Liver (tissue), 9 donors: ENCODE measurements around the gene PROCA1. TPM values are rescaled to one million over a fixed set of nuclear protein-coding genes. Genes with fewer than 3 reads are reported as not detected.

ENCODE experiments used
- DNase-seq: peaks from one replicate; pipeline ENCODE4 v3.0.0-alpha.2; 2017; ENCODE audit warnings: low spot score
- H3K27ac ChIP-seq, 2 donors: one replicate each; pipeline ENCODE4 v1.7.0; 2013; ENCODE audit warnings: inconsistent platforms in 2 of 2, low read length in 2 of 2, control low read depth in 1 of 2, low read depth in 1 of 2, mild to moderate bottlenecking in 1 of 2
- H3K27me3 ChIP-seq, 4 donors: one replicate each; pipeline versions ENCODE4 v1.6.1 to v1.7.0; 2013; ENCODE audit warnings: low read length in 3 of 4, inconsistent platforms in 1 of 4, mild to moderate bottlenecking in 1 of 4, moderate library complexity in 1 of 4; ENCODE audit not compliant: control insufficient read depth in 4 of 4, insufficient read depth in 4 of 4
- H3K36me3 ChIP-seq, 4 donors: one replicate each; pipeline versions ENCODE4 v1.6.1 to v1.7.0; 2013; ENCODE audit warnings: low read length in 3 of 4, mild to moderate bottlenecking in 3 of 4, low read depth in 1 of 4, moderate library complexity in 1 of 4; ENCODE audit not compliant: control insufficient read depth in 4 of 4, insufficient read depth in 3 of 4
- H3K4me1 ChIP-seq, 4 donors: one replicate each; pipeline versions ENCODE4 v1.6.1 to v1.7.0; 2013; ENCODE audit warnings: low read length in 3 of 4, mild to moderate bottlenecking in 3 of 4, moderate library complexity in 1 of 4; ENCODE audit not compliant: control insufficient read depth in 4 of 4, insufficient read depth in 4 of 4
- H3K4me3 ChIP-seq, 3 donors: one replicate each; pipeline versions ENCODE4 v1.6.1 to v1.7.0; 2013; ENCODE audit warnings: low read length in 3 of 3, control low read depth in 1 of 3, low read depth in 1 of 3, mild to moderate bottlenecking in 1 of 3
- H3K9ac ChIP-seq, 2 donors: one replicate each; pipeline ENCODE4 v1.7.0; 2013; ENCODE audit warnings: low read length in 2 of 2, mild to moderate bottlenecking in 2 of 2, moderate library complexity in 2 of 2, control low read depth in 1 of 2, low read depth in 1 of 2
- H3K9me3 ChIP-seq, 4 donors: one replicate each; pipeline versions ENCODE4 v1.6.1 to v1.7.0; 2013; ENCODE audit warnings: low read length in 3 of 4; ENCODE audit not compliant: control insufficient read depth in 4 of 4
- ATF3 ChIP-seq: IDR thresholded peaks from 2 replicates; pipeline ENCODE4 v1.6.1; 2016; ENCODE audit warnings: antibody characterized with exemption
- CTCF ChIP-seq: fragments of 150-350 bp; IDR thresholded peaks from 2 replicates; pipeline ENCODE4 v1.5.1; 2017; ENCODE audit warnings: improper control_type of control experiment, low read depth, low read length; ENCODE audit not compliant: missing input control
- EGR1 ChIP-seq, 2 donors: IDR thresholded peaks; 2 replicates each; pipeline ENCODE4 v1.6.1; 2016 to 2018; ENCODE audit warnings: antibody characterized with exemption in 2 of 2, low read depth in 2 of 2
- FOXA1 ChIP-seq: IDR thresholded peaks from 2 replicates; pipeline ENCODE4 v1.6.1; 2016; ENCODE audit warnings: antibody characterized with exemption
- FOXA2 ChIP-seq: IDR thresholded peaks from 2 replicates; pipeline ENCODE4 v1.6.1; 2016; ENCODE audit warnings: antibody characterized with exemption
- GABPA ChIP-seq, 2 donors: IDR thresholded peaks in 1 of 2; conservative IDR thresholded peaks in 1 of 2; 2 replicates each; pipeline ENCODE4 v1.6.1; 2016; ENCODE audit warnings: antibody characterized with exemption in 2 of 2, mild to moderate bottlenecking in 1 of 2, moderate library complexity in 1 of 2
- HNF4A ChIP-seq, 2 donors: conservative IDR thresholded peaks; 2 replicates each; pipeline ENCODE4 v1.6.1; 2016; ENCODE audit warnings: antibody characterized with exemption in 2 of 2, mild to moderate bottlenecking in 2 of 2
- HNF4G ChIP-seq: IDR thresholded peaks from 2 replicates; pipeline ENCODE4 v1.6.1; 2016; ENCODE audit warnings: antibody characterized with exemption
- JUND ChIP-seq, 2 donors: IDR thresholded peaks; 2 replicates each; pipeline ENCODE4 v1.6.1; 2016; ENCODE audit warnings: antibody characterized with exemption in 2 of 2
- MAX ChIP-seq: IDR thresholded peaks from 2 replicates; pipeline ENCODE4 v1.6.1; 2016; ENCODE audit warnings: antibody characterized with exemption
- NR2F2 ChIP-seq: IDR thresholded peaks from 2 replicates; pipeline ENCODE4 v1.6.1; 2016; ENCODE audit warnings: antibody characterized with exemption
- RXRA ChIP-seq, 2 donors: IDR thresholded peaks; 2 replicates each; pipeline ENCODE4 v1.6.1; 2017 to 2018; ENCODE audit warnings: antibody characterized with exemption in 2 of 2, mild to moderate bottlenecking in 1 of 2
- SP1 ChIP-seq: IDR thresholded peaks from 2 replicates; pipeline ENCODE4 v1.6.1; 2018; ENCODE audit warnings: antibody characterized with exemption, mild to moderate bottlenecking
- TAF1 ChIP-seq: conservative IDR thresholded peaks from 2 replicates; pipeline ENCODE4 v1.6.1; 2016; ENCODE audit warnings: antibody characterized with exemption, mild to moderate bottlenecking
- YY1 ChIP-seq: IDR thresholded peaks from 2 replicates; pipeline ENCODE4 v1.6.1; 2016; ENCODE audit warnings: antibody characterized with exemption, mild to moderate bottlenecking
- ZBTB33 ChIP-seq: IDR thresholded peaks from 2 replicates; pipeline ENCODE4 v1.6.1; 2016; ENCODE audit warnings: antibody characterized with exemption
- WGBS: extraction: QIAGEN DNeasy Blood & Tissue Kit; methylation state at CpG from one replicate; pipeline ENCODE4 v1.1.7; 2013; 5-methylcytosine and 5-hydroxymethylcytosine counted together
- polyA plus RNA-seq, 2 donors: library from polyadenylated mRNA; stranded (reverse) in 1 of 2; unstranded in 1 of 2; fragments of 200-250 nt in 1 of 2; fragments of >200 nt in 1 of 2; fragmentation: Nextera tagmentation in 1 of 2; extraction: Ambion mirVana in 1 of 2; gene quantifications; one replicate each; pipeline versions ENCODE4 v1.2.1 to v1.2.3, GENCODE V29; 2013 to 2015
- total RNA-seq, 2 donors: library from RNA; depleted of rRNA; stranded (reverse); fragments of >200 nt; gene quantifications; one replicate each; pipeline ENCODE4 v1.2.3, GENCODE V29; 2014
- donor health status: healthy.
- donor health status: healthy.
- donor health status: healthy.
- donor health status: healthy.
- donor health status: healthy.

Gene PROCA1
- total and polyA plus RNA-seq, 4 donors, result 0.16 to 0.65 (median 0.35) TPM

GRCh38 chr17:28735242-28735722 lies 23.6 kb upstream of the PROCA1 start:
- H3K9ac ChIP-seq, result no peak overlapping the region
- H3K27ac ChIP-seq, result no peak overlapping the region
- H3K36me3 ChIP-seq, result no peaks in the 10 kb centered on the region
- H3K9me3 ChIP-seq, result no peaks in the 10 kb centered on the region
- DNase-seq, result no peak
- H3K4me1 ChIP-seq, result no peaks in the 10 kb centered on the region
- H3K27me3 ChIP-seq, result no peaks in the 10 kb centered on the region
- TF ChIP-seq MAX, result no peak
- no peak for TF ChIP-seq SP1
- TF ChIP-seq GABPA (IDR thresholded peaks at IDR 0.05 in 1 of 2, conservative IDR thresholded peaks at IDR 0.05 in 1 of 2), result no peak
- no peak for TF ChIP-seq JUND (IDR thresholded peaks at IDR 0.05)
- TF ChIP-seq RXRA (IDR thresholded peaks at IDR 0.05), result no peak
- TF ChIP-seq YY1, result no peak
- TF ChIP-seq NR2F2, result no peak
- no peak for TF ChIP-seq HNF4G
- TF ChIP-seq EGR1 (IDR thresholded peaks at IDR 0.05; ENCODE audit: low read depth in 2 of 2), result no peak
- TF ChIP-seq FOXA1, result no peak
- no peak for TF ChIP-seq ATF3
- TF ChIP-seq CTCF, result no peak
- TF ChIP-seq TAF1, result no peak
- no peak for TF ChIP-seq FOXA2
- 94% methylated on average over 5 of the region's 5 CpGs for WGBS
- H3K4me3 ChIP-seq, result no peak overlapping the region

- Histone ChIP-seq H3K4me3 (no peak overlapping the region), H3K9me3 (no peaks in the 10 kb centered on the region), H3K36me3 (no peaks in the 10 kb centered on the region), H3K4me1 (no peaks in the 10 kb centered on the region), H3K9ac (no peak overlapping the region), H3K27me3 (no peaks in the 10 kb centered on the region), H3K27ac (no peak overlapping the region)
- DNase-seq, result no peak
- 88% methylated on average over 10 of the region's 10 CpGs for WGBS
- no peak for TF ChIP-seq ATF3
- TF ChIP-seq EGR1 (IDR thresholded peaks at IDR 0.05; ENCODE audit: low read depth in 2 of 2), result no peak
- TF ChIP-seq NR2F2, result no peak
- TF ChIP-seq HNF4A (conservative IDR thresholded peaks at IDR 0.05), result no peak
- TF ChIP-seq YY1, result no peak
- no peak for TF ChIP-seq GABPA (IDR thresholded peaks at IDR 0.05 in 1 of 2, conservative IDR thresholded peaks at IDR 0.05 in 1 of 2)
- no peak for TF ChIP-seq ZBTB33
- TF ChIP-seq RXRA (IDR thresholded peaks at IDR 0.05), result no peak
- no peak for TF ChIP-seq JUND (IDR thresholded peaks at IDR 0.05)
- TF ChIP-seq CTCF, result no peak
These were observed 23.1 kb upstream of the PROCA1 start for GRCh38 chr17:28734712-28735241.
